Mesenchymal stem cell (in vitro differentiated cells and primary cell): ENCODE data around the gene SH2D2A.

Source experiments
- DNase-seq: peaks from one replicate; pipeline ENCODE4 v3.0.0-alpha.2; 2013
- H2AFZ ChIP-seq: one replicate; pipeline ENCODE4 v1.6.1; 2013; ENCODE audit warnings: low read depth, mild to moderate bottlenecking, control low read depth, inconsistent platforms, low read length, moderate library complexity
- H2AK5ac ChIP-seq: 2 replicates; pipeline ENCODE4 v1.6.1; 2013; ENCODE audit warnings: low read length, moderate library complexity, mild to moderate bottlenecking, inconsistent platforms; ENCODE audit not compliant: severe bottlenecking
- H2BK120ac ChIP-seq: one replicate; pipeline ENCODE4 v1.6.1; 2013; ENCODE audit warnings: low read depth, mild to moderate bottlenecking, inconsistent platforms, low read length, moderate library complexity
- H2BK12ac ChIP-seq, 2 experiments: one replicate each; pipeline ENCODE4 v1.6.1; 2013; ENCODE audit warnings: inconsistent platforms in 2 of 2, low read length in 2 of 2, mild to moderate bottlenecking in 2 of 2, moderate library complexity in 2 of 2, control low read depth in 1 of 2
- H2BK15ac ChIP-seq: one replicate; pipeline ENCODE4 v1.6.1; 2013; ENCODE audit warnings: mild to moderate bottlenecking, low read depth, inconsistent platforms; ENCODE audit not compliant: poor library complexity, severe bottlenecking
- H2BK5ac ChIP-seq: 2 replicates; pipeline ENCODE4 v1.6.1; 2013; ENCODE audit warnings: low read depth, mild to moderate bottlenecking, low read length, control low read depth, inconsistent platforms; ENCODE audit not compliant: poor library complexity, severe bottlenecking
- H3K14ac ChIP-seq, 2 experiments: one replicate each; pipeline ENCODE4 v1.6.1; 2013; ENCODE audit warnings: inconsistent platforms in 2 of 2, low read length in 2 of 2, control low read depth in 1 of 2, mild to moderate bottlenecking in 1 of 2, moderate library complexity in 1 of 2
- H3K18ac ChIP-seq, 2 experiments: one replicate each; pipeline ENCODE4 v1.6.1; 2013; ENCODE audit warnings: inconsistent platforms in 2 of 2, low read length in 2 of 2, control low read depth in 1 of 2, low read depth in 1 of 2, mild to moderate bottlenecking in 1 of 2
- H3K23ac ChIP-seq, 2 experiments: one replicate each; pipeline ENCODE4 v1.6.1; 2013; ENCODE audit warnings: inconsistent platforms in 2 of 2, low read length in 2 of 2, mild to moderate bottlenecking in 2 of 2, moderate library complexity in 2 of 2, control low read depth in 1 of 2
- H3K27ac ChIP-seq: 2 replicates; pipeline ENCODE4 v1.5.1; 2013; ENCODE audit warnings: mild to moderate bottlenecking, moderate library complexity, low read length, control low read depth, inconsistent platforms; ENCODE audit not compliant: poor library complexity, severe bottlenecking
- H3K27me3 ChIP-seq, 2 experiments: 2 replicates each; pipeline versions ENCODE4 v1.6.1 to v1.7.0; 2013; ENCODE audit warnings: low read length in 2 of 2, mild to moderate bottlenecking in 2 of 2, moderate library complexity in 2 of 2, control low read depth in 1 of 2, inconsistent platforms in 1 of 2; ENCODE audit not compliant: control insufficient read depth in 1 of 2, insufficient read depth in 1 of 2
- H3K36me3 ChIP-seq, 2 experiments: 2 replicates each; pipeline versions ENCODE4 v1.6.1 to v1.7.0; 2013; ENCODE audit warnings: low read length in 2 of 2, control low read depth in 1 of 2, inconsistent platforms in 1 of 2, low read depth in 1 of 2, mild to moderate bottlenecking in 1 of 2; ENCODE audit not compliant: insufficient read depth in 2 of 2, control insufficient read depth in 1 of 2
- H3K4ac ChIP-seq, 2 experiments: one replicate each; pipeline ENCODE4 v1.6.1; 2013; ENCODE audit warnings: inconsistent platforms in 2 of 2, low read length in 2 of 2, mild to moderate bottlenecking in 2 of 2, moderate library complexity in 2 of 2, control low read depth in 1 of 2, low read depth in 1 of 2
- H3K4me1 ChIP-seq: 2 replicates; pipeline ENCODE4 v1.6.1; 2013; ENCODE audit warnings: low read depth, low read length, control low read depth; ENCODE audit not compliant: control insufficient read depth, insufficient read depth
- H3K4me2 ChIP-seq: 2 replicates; pipeline ENCODE4 v1.6.1; 2013; ENCODE audit warnings: low read length, mild to moderate bottlenecking, inconsistent platforms; ENCODE audit not compliant: poor library complexity, severe bottlenecking
- H3K4me3 ChIP-seq, 2 experiments: 2 replicates each; pipeline versions ENCODE4 v1.5.1 to v1.7.0; 2013; ENCODE audit warnings: low read length in 2 of 2, mild to moderate bottlenecking in 2 of 2, control low read depth in 1 of 2, low read depth in 1 of 2; ENCODE audit not compliant: insufficient read depth in 1 of 2
- H3K79me1 ChIP-seq: replicated peaks from 2 replicates; pipeline ENCODE4 v1.6.1; 2013; ENCODE audit warnings: mild to moderate bottlenecking, control low read depth, low read length, inconsistent platforms; ENCODE audit not compliant: poor library complexity, severe bottlenecking
- H3K9ac ChIP-seq: 2 replicates; pipeline ENCODE4 v1.7.0; 2013; ENCODE audit warnings: mild to moderate bottlenecking, low read length, moderate library complexity
- H3K9me3 ChIP-seq: 2 replicates; pipeline ENCODE4 v1.7.0; 2013; ENCODE audit warnings: mild to moderate bottlenecking, low read length; ENCODE audit not compliant: control insufficient read depth
- H4K8ac ChIP-seq: one replicate; pipeline ENCODE4 v1.6.1; 2013; ENCODE audit warnings: inconsistent platforms, mild to moderate bottlenecking, low read length, moderate library complexity
- H4K91ac ChIP-seq: one replicate; pipeline ENCODE4 v1.6.1; 2013; ENCODE audit warnings: mild to moderate bottlenecking, low read length, inconsistent platforms
- WGBS: methylation state at CpG from one replicate; pipeline ENCODE4 v1.1.7; 2013; ENCODE audit warnings: mixed read lengths; 5-methylcytosine and 5-hydroxymethylcytosine counted together

Gene SH2D2A

DNA sequence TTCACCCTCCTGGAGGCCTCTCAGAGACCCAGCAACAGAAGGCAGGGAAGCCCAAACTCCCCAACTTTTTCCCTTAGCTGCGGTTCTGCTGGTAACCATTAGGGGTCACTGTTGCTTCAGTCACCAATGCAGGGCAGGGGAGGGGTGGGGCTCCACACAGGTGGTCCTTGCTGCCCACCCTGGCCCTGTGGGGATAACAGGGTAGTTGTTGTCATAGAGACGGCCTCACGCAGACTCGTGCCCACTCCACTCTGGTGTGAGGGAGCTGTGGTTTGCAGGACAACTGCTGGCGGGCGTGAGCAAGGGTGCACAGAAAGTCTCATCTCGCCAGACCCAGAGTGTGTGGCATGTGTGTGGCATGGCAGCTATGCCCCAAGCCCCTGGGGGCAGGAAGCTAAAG lies 22.3 kb upstream of the SH2D2A start:
- Histone ChIP-seq H2AFZ (no peak overlapping the region), H3K4me3 (no peak overlapping the region), H3K27ac (no peak overlapping the region), H2BK5ac (no peak overlapping the region), H3K14ac (no peak overlapping the region), H3K4me1 (peaks cover 5% of the 10 kb centered on the region), H3K27me3 (peaks cover 90 to 95% of the 10 kb centered on the region in 2 experiments), H3K79me1 (no peaks in the 10 kb centered on the region), H2BK15ac (no peak overlapping the region), H2BK12ac (no peak overlapping the region), H3K4me2 (no peak overlapping the region), H2BK120ac (no peak overlapping the region), H3K4ac (no peak overlapping the region), H3K9ac (no peak overlapping the region), H4K8ac (no peak overlapping the region), H3K23ac (no peak overlapping the region), H3K9me3 (no peaks in the 10 kb centered on the region), H2AK5ac (no peak overlapping the region), H3K18ac (no peak overlapping the region), H3K36me3 (no peaks in the 10 kb centered on the region), H4K91ac (no peak overlapping the region)
- WGBS: 40% methylated on average over 7 of the region's 7 CpGs
- DNase-seq: peak; percentile 41

GRCh38 chr1:156836892-156837291 lies 20.2 kb upstream of the SH2D2A start:
- no peak overlapping the region for H2BK5ac ChIP-seq
- H3K36me3 ChIP-seq: no peaks in the 10 kb centered on the region
- H3K4me3 ChIP-seq: no peak overlapping the region
- H3K4me1 ChIP-seq: peaks cover 5% of the 10 kb centered on the region
- H3K9ac ChIP-seq: no peak overlapping the region
- 79% methylated on average over 4 of the region's 4 CpGs for WGBS
- no peak overlapping the region for H4K8ac ChIP-seq
- no peak for DNase-seq
- H3K27me3 ChIP-seq: peaks cover 92 to 93% of the 10 kb centered on the region in 2 experiments
- H3K14ac ChIP-seq: no peak overlapping the region
- no peak overlapping the region for H3K18ac ChIP-seq
- H2BK15ac ChIP-seq: no peak overlapping the region
- H2BK120ac ChIP-seq: no peak overlapping the region
- no peak overlapping the region for H4K91ac ChIP-seq
- no peak overlapping the region for H2AK5ac ChIP-seq
- no peak overlapping the region for H2AFZ ChIP-seq
- H3K23ac ChIP-seq: no peak overlapping the region
- no peaks in the 10 kb centered on the region for H3K9me3 ChIP-seq
- no peak overlapping the region for H3K4ac ChIP-seq
- H2BK12ac ChIP-seq: no peak overlapping the region
- no peaks in the 10 kb centered on the region for H3K79me1 ChIP-seq
- no peak overlapping the region for H3K27ac ChIP-seq
- no peak overlapping the region for H3K4me2 ChIP-seq

GRCh38 chr1:156836041-156836654 lies 19.5 kb upstream of the SH2D2A start:
- H2BK120ac ChIP-seq: no peak overlapping the region
- H4K8ac ChIP-seq: no peak overlapping the region
- no peak overlapping the region for H3K4me3 ChIP-seq
- H3K14ac ChIP-seq: no peak overlapping the region
- no peak overlapping the region for H3K4me2 ChIP-seq
- H3K27ac ChIP-seq: no peak overlapping the region
- no peak overlapping the region for H2AK5ac ChIP-seq
- H2BK5ac ChIP-seq: no peak overlapping the region
- no peak overlapping the region for H2AFZ ChIP-seq
- H2BK15ac ChIP-seq: no peak overlapping the region
- no peak overlapping the region for H3K18ac ChIP-seq
- no peak overlapping the region for H2BK12ac ChIP-seq
- H4K91ac ChIP-seq: no peak overlapping the region
- no peak overlapping the region for H3K4ac ChIP-seq
- H3K9me3 ChIP-seq: no peaks in the 10 kb centered on the region
- 66% methylated on average over 5 of the region's 5 CpGs for WGBS
- H3K23ac ChIP-seq: no peak overlapping the region
- H3K27me3 ChIP-seq: peaks cover 92 to 93% of the 10 kb centered on the region in 2 experiments
- H3K79me1 ChIP-seq: no peaks in the 10 kb centered on the region
- peaks cover 5% of the 10 kb centered on the region for H3K4me1 ChIP-seq
- H3K36me3 ChIP-seq: no peaks in the 10 kb centered on the region
- no peak for DNase-seq
- H3K9ac ChIP-seq: no peak overlapping the region

- Histone ChIP-seq H3K14ac (no peak overlapping the region), H4K8ac (no peak overlapping the region), H3K23ac (no peak overlapping the region), H3K27me3 (peaks cover 87 to 88% of the 10 kb centered on the region in 2 experiments), H3K9ac (no peak overlapping the region), H3K9me3 (no peaks in the 10 kb centered on the region), H2BK12ac (no peak overlapping the region), H3K4ac (no peak overlapping the region), H3K79me1 (no peaks in the 10 kb centered on the region), H2AK5ac (no peak overlapping the region), H2BK120ac (no peak overlapping the region), H3K4me3 (no peak overlapping the region), H2AFZ (no peak overlapping the region), H2BK15ac (no peak overlapping the region), H4K91ac (no peak overlapping the region), H3K4me2 (no peak overlapping the region), H2BK5ac (no peak overlapping the region), H3K36me3 (no peaks in the 10 kb centered on the region), H3K4me1 (peaks cover 3% of the 10 kb centered on the region), H3K18ac (no peak overlapping the region), H3K27ac (no peak overlapping the region)
- WGBS: 52% methylated on average over 2 of the region's 3 CpGs
- DNase-seq: no peak
These were observed 17.7 kb upstream of the SH2D2A start for GRCh38 chr1:156834322-156834721.
